Stimulated activated CD8-positive, alpha-beta memory T cell treated with anti-CD3 and anti-CD28 coated beads, Interleukin-7, amount 100 ng/mL, for 24 hours (primary cell): ENCODE measurements around the gene ASTN1.

Source experiments
- DNase-seq: peaks from one replicate; pipeline ENCODE4 v3.0.0-alpha.2; 2020; ENCODE audit warnings: low read depth

Gene ASTN1

DNA sequence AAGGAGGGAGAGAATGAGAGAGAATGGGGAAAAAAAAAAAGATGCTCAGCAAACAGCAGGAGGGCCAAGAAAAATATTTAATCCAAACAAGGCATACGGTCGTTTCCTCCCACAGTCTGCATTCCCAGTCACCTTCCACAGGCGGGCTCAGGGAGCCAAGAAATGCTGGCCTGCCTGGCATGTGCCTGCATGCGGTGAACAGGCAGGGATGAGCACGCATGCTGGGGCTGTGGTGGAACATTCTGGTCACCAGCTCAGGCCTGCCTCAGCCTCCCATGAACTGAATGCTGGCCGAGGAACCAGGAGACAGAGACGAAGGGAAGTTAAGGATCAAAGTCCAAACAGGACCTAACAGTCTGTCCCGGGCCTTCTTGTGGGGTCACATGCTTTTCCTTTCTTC is 335.3 kb downstream of the ASTN1 start:
- DNase-seq = no peak

DNA sequence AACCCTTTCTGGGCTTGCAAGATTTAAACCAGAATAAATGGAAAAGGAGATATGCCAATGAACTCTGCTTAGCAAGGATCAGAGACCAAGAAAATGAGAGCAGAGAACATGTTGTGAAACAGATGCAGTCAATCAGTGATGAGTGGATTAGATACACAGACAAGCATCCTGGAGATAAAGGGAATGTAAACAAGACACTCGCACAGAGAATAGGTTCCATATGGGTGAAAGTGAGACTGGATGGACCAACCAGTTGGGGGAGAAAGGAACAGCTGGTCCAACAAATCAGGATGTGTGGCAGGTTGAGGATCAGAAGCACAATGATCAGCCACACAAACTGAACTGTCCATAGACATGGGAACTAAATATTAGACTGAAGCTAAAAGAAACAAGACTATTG is 338.2 kb downstream of the ASTN1 start:
- DNase-seq = no peak

GRCh38 chr1:176820391-176821031 is 344.0 kb downstream of the ASTN1 start:
- DNase-seq = no peak

DNA sequence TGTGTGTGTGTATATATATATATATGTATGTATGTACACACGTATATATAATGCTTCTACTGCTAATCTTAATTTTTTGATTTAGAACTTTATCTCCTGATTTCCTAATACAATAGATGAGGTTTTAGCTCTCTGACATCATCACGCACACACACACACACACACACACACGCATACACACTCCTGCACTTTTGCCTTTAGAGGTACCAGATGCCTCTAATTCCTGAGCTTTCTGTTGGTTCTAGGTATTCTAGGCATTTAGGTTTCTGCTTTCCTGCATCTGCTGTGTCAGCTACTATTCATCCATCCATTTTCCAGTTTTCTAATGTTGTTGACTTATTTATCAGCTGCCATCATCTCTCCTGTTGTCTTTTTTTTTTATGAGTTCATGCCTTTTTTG is 348.3 kb downstream of the ASTN1 start:
- DNase-seq = no peak

DNA sequence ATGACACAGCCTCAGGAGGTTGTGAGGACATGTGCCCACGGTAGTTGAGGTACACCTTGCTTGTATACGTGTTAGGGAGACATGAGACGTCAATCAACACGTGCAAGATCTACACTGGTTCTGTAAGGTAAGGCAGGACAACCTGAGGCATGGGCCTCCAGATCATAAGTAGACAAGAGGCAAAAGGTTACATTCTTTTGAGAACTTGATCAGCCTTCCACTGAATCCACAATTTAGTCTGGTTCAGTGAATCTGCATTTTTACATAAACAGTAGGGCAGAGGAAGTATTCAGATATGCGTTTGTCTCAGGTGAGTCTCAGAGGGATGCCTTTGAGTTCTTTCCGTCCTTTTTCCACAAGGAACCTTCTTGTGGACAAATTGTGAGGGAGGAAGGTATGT is 348.9 kb downstream of the ASTN1 start:
- no peak for DNase-seq

- no peak for DNase-seq
These were observed 352.8 kb downstream of the ASTN1 start for GRCh38 chr1:176811511-176812288.

- DNase-seq = no peak
These were observed 355.2 kb downstream of the ASTN1 start for GRCh38 chr1:176809292-176809691.
